ENCODE data around the gene ATF5.

The ATF5 gene, protein sequence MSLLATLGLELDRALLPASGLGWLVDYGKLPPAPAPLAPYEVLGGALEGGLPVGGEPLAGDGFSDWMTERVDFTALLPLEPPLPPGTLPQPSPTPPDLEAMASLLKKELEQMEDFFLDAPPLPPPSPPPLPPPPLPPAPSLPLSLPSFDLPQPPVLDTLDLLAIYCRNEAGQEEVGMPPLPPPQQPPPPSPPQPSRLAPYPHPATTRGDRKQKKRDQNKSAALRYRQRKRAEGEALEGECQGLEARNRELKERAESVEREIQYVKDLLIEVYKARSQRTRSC

DNA sequence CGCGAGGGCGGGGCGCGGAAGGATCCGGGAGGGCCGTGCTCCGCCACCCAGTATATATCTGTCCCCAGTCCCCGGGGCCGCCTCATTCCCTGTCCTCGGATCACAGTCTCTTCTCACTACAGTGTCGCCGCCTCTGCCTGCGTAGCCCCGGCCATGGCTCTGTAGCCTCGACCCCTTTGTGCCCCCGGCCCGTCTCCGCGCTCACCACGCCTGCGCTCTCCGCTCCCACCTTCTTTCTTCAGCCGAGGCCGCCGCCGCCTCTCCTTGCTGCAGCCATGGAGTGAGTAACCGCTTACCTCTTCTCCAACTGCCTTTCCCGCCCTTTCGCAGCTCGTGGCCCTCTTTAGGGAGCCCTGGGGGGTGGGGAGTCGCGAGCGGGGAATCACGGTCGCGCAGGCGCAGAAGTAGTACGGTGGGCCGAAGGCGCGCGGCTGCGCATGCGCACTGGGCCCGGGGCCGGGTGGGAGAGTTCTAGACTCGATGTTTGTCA, at the start of gene ATF5, which contains the start of gene NUP62:
Gene ATF5 (plus strand): TSS at position 85 of the 490 bp plus-strand sequence. CDS start 1,646 bp downstream, outside the sequence.
Gene NUP62 (minus strand): TSS at position 384 of the 490 bp plus-strand sequence. CDS start 19,697 bp downstream, outside the sequence.
- peak; percentile 97 for DNase-seq

DNA sequence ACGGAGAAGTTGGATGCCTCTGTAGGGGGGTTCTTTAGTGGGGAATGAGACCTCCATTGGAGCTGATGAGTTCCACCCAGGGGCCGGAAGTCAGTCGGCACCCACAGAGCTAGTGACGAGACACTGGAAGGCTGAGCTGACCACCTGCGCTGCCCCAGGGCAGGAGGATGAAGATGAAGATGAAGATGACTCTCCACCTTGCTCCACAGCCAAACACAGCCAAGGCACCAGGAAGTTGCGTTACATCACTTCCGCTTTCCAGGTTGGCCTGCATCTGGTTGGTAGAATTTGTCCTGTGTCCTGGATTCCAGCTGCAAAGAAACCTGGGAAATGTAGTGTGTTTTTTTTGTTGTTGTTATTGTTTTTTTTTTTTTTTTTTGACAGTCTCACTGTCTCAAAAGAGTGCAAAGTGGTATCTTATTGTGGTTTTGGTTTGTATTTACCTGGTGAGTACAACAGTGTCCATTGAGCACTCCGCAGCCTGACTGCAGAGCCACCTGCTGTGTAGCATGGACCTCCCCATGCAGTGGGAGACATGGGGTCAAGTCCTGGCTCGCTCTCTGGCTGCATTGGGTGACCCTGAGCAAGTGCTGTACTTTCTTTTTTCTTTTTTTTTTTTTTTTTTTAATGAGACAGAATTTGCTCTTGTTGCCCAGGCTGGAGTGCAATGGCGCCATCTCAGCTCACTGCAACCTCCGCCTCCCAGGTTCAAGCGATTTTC, 49.6 kb upstream of the ATF5 start:
- no peak for DNase-seq

GRCh38 chr19:49880162-49880869, 48.7 kb upstream of the ATF5 start:
- no peak for DNase-seq

- DNase-seq = no peak
Observed at GRCh38 chr19:49881186-49881585, 47.8 kb upstream of the ATF5 start.

DNA sequence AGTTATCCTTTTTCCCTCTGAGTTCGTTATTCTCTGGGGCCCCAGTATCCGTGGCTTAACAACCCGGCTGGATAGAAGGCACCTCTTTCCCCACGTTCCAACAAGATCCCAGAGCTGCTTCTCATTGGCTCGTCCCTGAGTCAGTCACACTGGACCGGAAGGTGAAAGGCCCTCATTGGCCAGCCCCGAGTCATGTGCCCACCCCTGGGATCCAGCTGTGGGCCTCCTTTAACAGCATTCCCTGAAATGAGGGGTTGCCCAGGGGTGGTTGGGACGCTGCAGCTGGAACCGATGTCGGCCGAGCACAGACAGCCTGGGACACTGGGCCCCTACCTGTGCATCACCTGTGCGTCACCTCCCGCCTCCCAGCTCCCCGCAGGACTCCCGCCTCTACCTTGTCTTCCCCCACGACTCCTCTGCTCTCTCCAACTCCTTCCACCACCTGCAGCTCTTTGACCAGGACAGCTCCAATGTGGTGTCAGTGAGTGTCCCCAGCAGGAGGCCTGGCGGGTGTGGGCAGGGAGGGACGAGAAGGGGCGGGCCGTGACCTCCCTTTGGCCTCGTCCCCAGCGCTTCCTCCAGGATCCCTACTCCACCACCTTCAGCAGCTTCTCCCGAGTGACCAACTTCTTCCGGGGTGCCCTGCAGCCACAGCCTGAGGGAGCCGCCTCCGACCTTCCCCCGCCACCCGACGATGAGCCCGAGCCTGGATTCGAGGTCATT, 47.2 kb upstream of the ATF5 start:
- no peak for DNase-seq

DNA sequence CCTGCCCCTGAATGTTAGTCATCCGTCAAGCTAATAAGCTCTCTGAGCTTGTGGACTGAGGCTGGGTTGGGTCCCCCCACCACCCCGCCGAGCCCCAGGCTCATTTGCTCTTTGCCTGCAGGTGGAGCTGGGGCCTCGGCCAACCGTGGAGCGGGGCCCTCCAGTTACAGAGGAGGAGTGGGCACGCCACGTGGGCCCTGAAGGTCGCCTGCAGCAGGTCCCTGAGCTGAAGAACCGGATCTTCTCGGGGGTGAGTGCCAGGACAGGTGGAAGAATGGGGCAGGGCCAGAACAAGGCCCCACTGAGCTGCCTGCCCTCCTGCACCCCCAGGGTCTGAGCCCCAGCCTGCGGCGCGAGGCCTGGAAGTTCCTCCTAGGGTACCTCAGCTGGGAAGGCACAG, 46.4 kb upstream of the ATF5 start:
- no peak for DNase-seq

- no peak for DNase-seq
Observed at GRCh38 chr19:49883094-49883493, 45.9 kb upstream of the ATF5 start.

DNA sequence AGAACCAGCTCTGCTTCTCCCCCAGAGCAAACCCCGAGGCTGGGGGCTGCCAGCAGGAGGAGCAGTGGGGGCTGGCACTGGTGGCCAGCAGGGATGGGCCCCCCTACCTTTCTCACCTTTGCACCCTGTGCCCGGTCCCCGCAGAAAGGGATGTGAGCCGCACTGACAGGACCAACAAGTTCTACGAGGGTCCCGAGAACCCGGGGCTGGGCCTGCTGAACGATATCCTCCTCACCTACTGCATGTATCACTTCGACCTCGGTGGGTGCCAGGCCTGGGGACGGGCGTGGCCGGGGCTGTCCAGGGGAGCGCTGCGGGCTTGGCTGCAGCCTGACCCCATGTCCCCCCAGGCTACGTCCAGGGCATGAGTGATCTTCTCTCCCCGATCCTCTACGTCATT, 44.9 kb upstream of the ATF5 start:
- no peak for DNase-seq

DNA sequence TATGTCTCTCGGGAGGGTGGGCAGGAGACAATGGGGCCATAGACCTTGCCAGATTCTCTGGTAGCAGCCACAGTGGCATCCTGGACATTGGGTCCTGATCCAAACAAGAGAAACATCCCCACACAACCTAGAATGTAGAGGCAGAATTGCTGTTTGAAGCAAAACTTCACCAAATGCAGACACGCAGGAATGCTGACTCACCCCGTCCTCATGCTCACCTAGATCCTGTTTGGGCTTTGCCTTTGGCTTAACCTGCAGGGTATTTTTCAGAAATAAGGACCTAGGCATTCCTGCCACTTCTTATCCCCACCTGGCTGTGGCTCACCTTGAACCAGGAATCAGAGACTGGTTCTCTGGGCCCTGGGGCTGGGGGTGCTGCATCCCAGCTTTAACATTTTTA, 44.2 kb upstream of the ATF5 start:
- no peak for DNase-seq

DNA sequence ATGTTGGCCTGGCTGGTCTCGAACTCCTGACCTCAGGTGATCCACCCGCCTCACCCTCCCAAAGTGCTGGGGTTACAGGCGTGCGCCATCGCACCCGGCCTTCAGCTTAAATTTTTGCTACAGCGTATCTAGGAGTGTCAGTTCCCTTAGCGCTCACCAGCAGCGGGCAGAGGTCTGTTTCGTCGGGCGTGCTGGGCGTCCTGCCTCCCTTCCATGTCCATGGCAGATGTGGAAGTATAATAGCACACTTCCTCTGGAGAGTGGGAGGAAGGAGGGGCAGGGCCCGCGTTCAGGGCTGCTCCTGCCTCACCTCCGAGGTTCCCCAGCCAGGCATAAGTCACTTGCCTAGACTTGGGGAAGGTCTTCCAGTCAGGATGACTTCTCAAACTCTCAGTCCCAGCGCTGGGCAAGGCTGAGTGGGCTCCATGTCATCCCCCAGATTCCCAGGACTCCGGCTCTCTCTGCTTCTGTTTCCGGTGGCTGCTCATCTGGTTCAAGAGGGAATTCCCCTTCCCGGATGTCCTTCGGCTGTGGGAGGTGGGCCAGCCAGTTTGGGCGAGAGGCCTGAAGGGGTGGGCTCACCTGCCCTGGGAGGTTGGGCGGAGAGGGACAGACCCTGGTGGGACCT, 41.9 kb upstream of the ATF5 start:
- DNase-seq = no peak

DNA sequence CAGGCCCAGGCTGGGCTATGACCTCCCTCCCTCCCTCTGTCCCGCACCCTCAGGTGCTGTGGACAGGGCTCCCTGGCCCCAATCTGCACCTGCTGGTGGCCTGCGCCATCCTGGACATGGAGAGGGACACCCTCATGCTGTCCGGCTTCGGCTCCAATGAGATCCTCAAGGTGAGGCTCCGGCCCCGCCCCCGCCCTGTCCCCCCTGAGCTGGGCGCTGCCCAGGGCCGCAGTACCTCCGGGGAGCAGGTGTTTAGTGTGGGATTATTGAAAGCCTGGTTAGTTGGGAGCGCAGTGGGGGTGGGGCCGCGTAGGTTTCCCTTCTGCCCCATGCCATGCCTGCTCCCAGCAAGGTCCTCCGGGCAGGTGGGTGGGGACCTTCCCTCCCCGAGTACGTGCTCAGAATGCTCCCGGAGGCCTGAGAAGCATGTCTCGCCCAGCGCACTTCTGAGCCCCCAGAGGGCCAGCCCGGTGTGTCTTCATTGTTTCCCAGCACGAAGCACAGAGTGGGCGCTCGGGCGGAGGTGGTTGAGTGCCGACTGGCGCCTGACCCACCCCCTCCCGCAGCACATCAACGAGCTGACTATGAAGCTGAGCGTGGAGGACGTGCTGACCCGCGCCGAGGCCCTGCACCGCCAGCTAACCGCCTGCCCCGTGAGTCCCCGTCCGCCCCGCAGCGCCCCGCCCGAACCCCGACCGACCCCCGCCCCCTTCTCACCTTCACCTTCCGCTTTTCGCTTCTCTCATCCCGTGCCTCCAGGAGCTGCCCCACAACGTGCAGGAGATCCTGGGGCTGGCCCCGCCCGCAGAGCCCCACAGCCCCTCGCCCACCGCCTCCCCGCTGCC, 41.1 kb upstream of the ATF5 start:
- DNase-seq = no peak

- no peak for DNase-seq
Observed at GRCh38 chr19:49888510-49888824, 40.5 kb upstream of the ATF5 start.

- DNase-seq = no peak
Observed at GRCh38 chr19:49889038-49889686, 39.8 kb upstream of the ATF5 start.

DNA sequence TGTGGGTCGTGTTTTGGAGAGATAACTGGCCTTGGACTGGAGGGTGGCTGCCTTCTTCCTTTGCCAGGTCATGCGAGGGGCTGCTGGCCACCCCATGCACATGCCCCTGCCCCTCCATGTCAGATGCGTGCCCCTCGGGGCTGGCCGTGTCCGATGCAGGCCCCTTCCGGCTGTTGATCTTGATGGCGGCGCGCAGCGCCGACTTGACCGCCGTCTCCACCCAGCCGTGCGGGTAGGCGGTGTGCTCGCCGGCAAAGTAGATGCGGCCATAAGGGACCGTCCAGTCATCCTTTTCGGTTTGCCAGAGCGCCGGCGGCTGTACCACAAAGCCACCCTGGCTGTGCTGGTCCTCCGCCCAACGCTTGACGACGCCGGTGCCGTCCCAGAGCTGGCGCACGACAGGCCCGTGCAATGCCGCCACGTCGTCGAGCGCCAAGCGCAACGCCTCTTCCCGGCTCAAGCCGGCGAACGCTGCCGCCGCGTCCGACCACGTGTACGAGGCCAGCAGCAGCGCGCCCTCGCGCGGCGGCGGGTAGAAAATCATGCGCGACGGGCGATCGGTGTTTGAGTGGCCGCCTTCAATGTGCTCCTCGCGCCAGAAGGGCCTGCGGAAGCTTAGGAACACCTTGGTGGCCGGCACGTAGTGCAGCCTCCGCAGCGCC, 39.2 kb upstream of the ATF5 start:
- peak; percentile 82 for DNase-seq

DNA sequence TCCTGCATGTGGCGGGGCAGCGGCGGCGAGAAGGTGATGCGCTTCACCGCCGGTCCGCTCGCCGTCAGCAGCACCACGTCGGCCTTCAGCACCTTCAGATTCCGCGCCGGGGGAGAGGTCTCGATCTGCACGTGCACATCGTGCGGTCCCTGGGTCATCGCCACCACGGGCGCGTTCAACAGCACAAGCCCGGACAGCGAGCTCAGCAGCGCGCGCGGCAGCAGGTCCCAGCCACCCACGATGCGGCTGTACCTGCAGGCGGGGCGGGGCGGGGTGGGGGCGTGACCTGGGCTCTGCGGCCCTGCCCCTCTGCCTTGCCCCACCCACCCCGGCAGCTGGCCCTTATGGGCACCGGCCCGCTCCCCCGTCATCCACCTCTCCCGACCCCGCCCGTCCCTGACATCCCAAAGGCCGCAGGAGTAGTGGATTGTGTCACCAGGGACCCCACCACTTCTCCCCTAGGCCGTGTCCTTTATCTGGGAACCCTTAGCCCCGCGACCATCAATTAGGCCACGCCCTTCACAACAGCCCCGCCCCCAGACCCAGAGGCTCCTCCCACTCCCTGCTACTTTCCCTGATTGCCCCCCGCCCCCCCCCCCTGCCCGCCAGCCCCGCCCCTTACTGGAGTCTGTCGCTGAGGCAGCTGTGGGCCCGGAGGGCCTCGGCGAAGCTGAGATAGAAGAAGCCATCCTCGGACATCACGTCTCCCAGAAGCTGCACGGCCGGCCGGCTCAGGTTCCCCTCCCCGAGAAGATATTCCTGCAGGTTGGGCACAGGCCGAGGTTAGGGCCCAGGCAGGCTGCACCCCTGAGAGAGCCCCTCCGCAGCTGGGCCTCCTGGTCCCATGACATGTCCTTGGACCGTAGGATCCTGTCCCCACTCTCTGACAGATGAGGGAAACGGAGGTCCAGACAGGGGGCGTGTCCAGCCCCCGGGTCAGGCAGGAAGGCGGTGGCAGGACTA, 38.4 kb upstream of the ATF5 start:
- DNase-seq = peak; percentile 83

DNA sequence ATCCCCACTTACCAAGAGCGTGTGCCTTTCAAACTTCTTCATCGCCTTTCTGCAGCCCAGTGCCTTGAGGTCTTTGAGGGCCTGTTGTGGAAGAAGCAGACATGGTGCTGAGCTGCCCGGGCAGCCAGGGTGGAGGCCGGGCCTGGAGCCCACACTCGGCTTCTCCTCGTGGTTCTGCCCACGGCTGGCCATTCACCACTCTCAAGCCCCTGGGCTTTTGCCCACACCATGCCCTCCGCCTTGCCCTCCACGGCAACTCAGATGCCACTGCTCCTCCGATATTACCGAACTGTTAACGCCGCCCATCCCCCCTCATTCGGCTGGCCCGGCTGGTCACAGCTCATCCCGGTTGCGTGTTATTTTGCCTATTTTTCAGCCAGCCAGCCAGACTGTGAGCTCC, 37.6 kb upstream of the ATF5 start:
- no peak for DNase-seq

- no peak for DNase-seq
Observed at GRCh38 chr19:49892716-49893115, 36.3 kb upstream of the ATF5 start.

GRCh38 chr19:49894011-49894664, 34.9 kb upstream of the ATF5 start:
- peak; percentile 63 for DNase-seq

Data from stimulated activated CD8-positive, alpha-beta memory T cell treated with anti-CD3 and anti-CD28 coated beads, Interleukin-4, amount 100 ng/mL, for 48 hours (primary cell).